Trophoblast cell (in vitro differentiated cells and primary cell): ENCODE measurements around the gene TIMM44.

ENCODE experiments used
- DNase-seq, 2 donors: peaks; one replicate each; pipeline ENCODE4 v3.0.0-alpha.2; 2016
- H2AFZ ChIP-seq: 2 replicates; pipeline ENCODE4 v1.6.1; 2013; ENCODE audit warnings: low read length, moderate library complexity, mild to moderate bottlenecking; ENCODE audit not compliant: insufficient read depth, poor library complexity
- H2AK5ac ChIP-seq: 2 replicates; pipeline ENCODE4 v1.6.1; 2013; ENCODE audit warnings: mild to moderate bottlenecking, low read length
- H2BK120ac ChIP-seq: 2 replicates; pipeline ENCODE4 v1.6.1; 2013; ENCODE audit warnings: low read length, mild to moderate bottlenecking, moderate library complexity; ENCODE audit not compliant: insufficient read depth, poor library complexity
- H2BK12ac ChIP-seq: 2 replicates; pipeline ENCODE4 v1.6.1; 2013; ENCODE audit warnings: mild to moderate bottlenecking, low read length, moderate library complexity
- H2BK5ac ChIP-seq: 2 replicates; pipeline ENCODE4 v1.6.1; 2013; ENCODE audit warnings: low read length, low read depth, moderate library complexity, mild to moderate bottlenecking; ENCODE audit not compliant: poor library complexity
- H3K14ac ChIP-seq: 2 replicates; pipeline ENCODE4 v1.6.1; 2013; ENCODE audit warnings: mild to moderate bottlenecking, low read length
- H3K18ac ChIP-seq: 2 replicates; pipeline ENCODE4 v1.6.1; 2013; ENCODE audit warnings: mild to moderate bottlenecking, low read length
- H3K23ac ChIP-seq: 2 replicates; pipeline ENCODE4 v1.6.1; 2013; ENCODE audit warnings: low read length
- H3K27ac ChIP-seq: 2 replicates; pipeline ENCODE4 v1.5.1; 2013; ENCODE audit warnings: low read depth, mild to moderate bottlenecking, inconsistent platforms, low read length, moderate library complexity
- H3K27me3 ChIP-seq: 2 replicates; pipeline ENCODE4 v1.6.1; 2013; ENCODE audit warnings: inconsistent platforms, mild to moderate bottlenecking, low read length, moderate library complexity; ENCODE audit not compliant: insufficient read depth
- H3K36me3 ChIP-seq, 2 experiments: 1 replicate in 1 of 2; 2 replicates in 1 of 2; pipeline ENCODE4 v1.6.1; 2013; ENCODE audit warnings: low read length in 2 of 2, mild to moderate bottlenecking in 2 of 2, moderate library complexity in 1 of 2; ENCODE audit not compliant: insufficient read depth in 2 of 2, control insufficient read depth in 1 of 2
- H3K4ac ChIP-seq: 2 replicates; pipeline ENCODE4 v1.6.1; 2013; ENCODE audit warnings: low read depth, mild to moderate bottlenecking, low read length, moderate library complexity
- H3K4me1 ChIP-seq, 2 experiments: 1 replicate in 1 of 2; 2 replicates in 1 of 2; pipeline ENCODE4 v1.6.1; 2013; ENCODE audit warnings: low read length in 2 of 2, mild to moderate bottlenecking in 2 of 2, moderate library complexity in 1 of 2; ENCODE audit not compliant: insufficient read depth in 2 of 2, control insufficient read depth in 1 of 2
- H3K4me2 ChIP-seq: 2 replicates; pipeline ENCODE4 v1.6.1; 2013; ENCODE audit warnings: inconsistent platforms, mild to moderate bottlenecking, low read length, moderate library complexity
- H3K4me3 ChIP-seq: 2 replicates; pipeline ENCODE4 v1.5.1; 2013; ENCODE audit warnings: mild to moderate bottlenecking, low read depth, low read length, inconsistent platforms
- H3K79me1 ChIP-seq: one replicate; pipeline ENCODE4 v1.6.1; 2013; ENCODE audit warnings: low read length
- H3K79me2 ChIP-seq: 2 replicates; pipeline ENCODE4 v1.6.1; 2013; ENCODE audit warnings: low read length, mild to moderate bottlenecking; ENCODE audit not compliant: control insufficient read depth, insufficient read depth, poor library complexity
- H3K9ac ChIP-seq: 2 replicates; pipeline ENCODE4 v1.6.1; 2013; ENCODE audit warnings: mild to moderate bottlenecking, low read length
- H3K9me3 ChIP-seq: 2 replicates; pipeline ENCODE4 v1.6.1; 2013; ENCODE audit warnings: low read depth, mild to moderate bottlenecking, control low read depth, inconsistent platforms, low read length; ENCODE audit not compliant: insufficient read depth
- H4K12ac ChIP-seq: 2 replicates; pipeline ENCODE4 v1.6.1; 2013; ENCODE audit warnings: low read depth, mild to moderate bottlenecking, low read length, moderate library complexity
- H4K8ac ChIP-seq: 2 replicates; pipeline ENCODE4 v1.6.1; 2013; ENCODE audit warnings: low read depth, mild to moderate bottlenecking, low read length, moderate library complexity
- H4K91ac ChIP-seq: one replicate; pipeline ENCODE4 v1.6.1; 2013; ENCODE audit warnings: low read depth, mild to moderate bottlenecking, low read length, moderate library complexity
- WGBS: extraction: QIAGEN DNeasy Blood & Tissue Kit; methylation state at CpG from one replicate; pipeline ENCODE4 v1.1.7; 2013; ENCODE audit warnings: missing lambda C conversion rate; ENCODE audit not compliant: insufficient read length, insufficient coverage; ENCODE audit errors: extremely low coverage; 5-methylcytosine and 5-hydroxymethylcytosine counted together

The TIMM44 gene

DNA sequence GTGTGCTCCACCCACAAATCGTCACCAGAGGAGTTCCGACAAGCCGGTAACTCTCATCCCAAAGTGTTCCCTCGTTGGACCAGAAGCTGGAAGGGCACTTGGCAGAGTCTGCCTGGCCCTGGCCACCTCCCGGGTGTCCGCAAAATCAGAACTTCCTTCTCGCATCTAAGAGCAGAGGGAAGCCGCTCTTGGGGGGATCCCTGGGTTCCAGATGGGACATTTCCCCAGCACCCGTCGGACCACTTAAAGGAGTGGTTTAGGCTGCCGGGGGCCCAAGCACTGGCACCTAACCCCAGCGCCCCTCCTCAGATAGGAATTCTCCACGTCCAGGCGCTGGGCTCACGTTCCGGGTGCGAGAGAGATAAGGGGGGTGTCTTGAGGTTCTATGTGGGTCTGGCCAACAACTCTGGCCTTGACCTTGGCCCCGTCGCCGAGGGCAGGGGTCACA is 40.6 kb downstream of the TIMM44 start:
- Histone ChIP-seq H2BK12ac (peak overlapping the region; percentile 20), H3K9ac (peak overlapping the region; percentile 92), H4K8ac (peak overlapping the region; percentile 99), H3K23ac (no peak overlapping the region), H3K79me1 (peaks cover 16% of the 10 kb centered on the region), H3K9me3 (peaks cover 2% of the 10 kb centered on the region), H2AK5ac (peak overlapping the region; percentile 86), H3K27me3 (no peaks in the 10 kb centered on the region), H3K4me1 (peaks cover 13 to 15% of the 10 kb centered on the region in 2 experiments), H3K18ac (peak overlapping the region; percentile 97), H3K14ac (peak overlapping the region; percentile 88), H4K12ac (peak overlapping the region; percentile 99), H3K36me3 (peaks cover 7 to 8% of the 10 kb centered on the region in 2 experiments), H3K4me2 (peak overlapping the region; percentile 97), H3K4me3 (peak overlapping the region; percentile 75), H2BK5ac (peak overlapping the region; percentile 70), H4K91ac (peak overlapping the region; percentile 97), H3K4ac (peak overlapping the region; percentile 95), H2AFZ (peak overlapping the region; percentile 91), H3K79me2 (peaks cover 17% of the 10 kb centered on the region), H2BK120ac (peak overlapping the region; percentile 86), H3K27ac (no peak overlapping the region)
- WGBS: no CpG with 5 or more reads among the region's 20 CpGs
- DNase-seq: peak in 1 of 2 donors; percentile 31

DNA sequence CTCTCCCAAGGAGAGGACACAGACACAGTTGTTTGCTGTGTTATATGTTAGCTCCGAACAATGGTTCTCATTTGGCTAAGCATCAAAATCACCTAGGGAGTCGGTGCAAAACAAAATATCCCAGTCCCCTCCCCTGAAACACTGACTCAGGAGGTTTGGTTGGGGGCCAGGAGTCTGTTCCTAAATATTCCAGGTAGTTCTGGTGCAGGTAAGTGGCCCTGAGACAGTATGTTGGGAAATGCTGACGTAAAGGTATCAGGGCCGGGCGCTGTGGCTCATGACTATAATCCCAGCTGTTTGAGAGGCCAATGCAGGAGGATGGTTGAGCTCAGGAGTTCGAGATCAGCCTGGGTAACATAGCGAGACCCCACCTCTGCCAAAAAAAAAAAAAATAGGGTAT is 42.1 kb downstream of the TIMM44 start:
- H3K9me3 ChIP-seq: peaks cover 2% of the 10 kb centered on the region
- no peak overlapping the region for H2BK120ac ChIP-seq
- no peak overlapping the region for H3K23ac ChIP-seq
- H3K36me3 ChIP-seq: peaks cover 4 to 6% of the 10 kb centered on the region in 2 experiments
- no peak overlapping the region for H3K14ac ChIP-seq
- H3K9ac ChIP-seq: no peak overlapping the region
- no peaks in the 10 kb centered on the region for H3K27me3 ChIP-seq
- H2BK5ac ChIP-seq: no peak overlapping the region
- peaks cover 16% of the 10 kb centered on the region for H3K79me1 ChIP-seq
- H3K27ac ChIP-seq: no peak overlapping the region
- H2AK5ac ChIP-seq: no peak overlapping the region
- H3K18ac ChIP-seq: no peak overlapping the region
- no peak overlapping the region for H4K91ac ChIP-seq
- H3K4ac ChIP-seq: no peak overlapping the region
- H3K4me1 ChIP-seq: peaks cover 13 to 15% of the 10 kb centered on the region in 2 experiments
- no peak overlapping the region for H2BK12ac ChIP-seq
- H3K79me2 ChIP-seq: peaks cover 17% of the 10 kb centered on the region
- no CpG with 5 or more reads among the region's 7 CpGs for WGBS
- no peak overlapping the region for H4K12ac ChIP-seq
- no peak overlapping the region for H3K4me2 ChIP-seq
- no peak overlapping the region for H3K4me3 ChIP-seq
- H2AFZ ChIP-seq: no peak overlapping the region
- H4K8ac ChIP-seq: no peak overlapping the region
- no peak for DNase-seq

DNA sequence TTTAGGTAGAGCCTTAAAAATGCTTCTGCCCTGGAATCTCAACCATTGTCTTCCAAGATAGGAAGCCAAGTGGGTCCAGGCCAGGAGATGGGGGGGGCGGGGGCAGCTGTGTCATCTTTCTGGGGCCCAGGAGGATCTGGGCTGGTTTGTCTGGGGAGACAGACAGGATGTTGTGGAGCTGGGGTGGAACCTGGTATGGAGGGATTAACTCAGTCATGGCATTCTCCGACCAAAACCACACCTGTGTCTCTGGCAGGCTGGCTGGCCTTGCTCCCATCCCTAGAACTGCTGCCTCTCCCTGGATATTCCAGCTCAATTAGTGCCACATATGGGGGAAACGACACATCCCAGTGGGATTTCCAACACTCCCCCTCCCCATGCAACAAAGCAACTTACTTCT is 42.5 kb downstream of the TIMM44 start:
- H2BK5ac ChIP-seq: no peak overlapping the region
- H2BK12ac ChIP-seq: no peak overlapping the region
- H4K12ac ChIP-seq: no peak overlapping the region
- H3K14ac ChIP-seq: no peak overlapping the region
- H3K4me2 ChIP-seq: no peak overlapping the region
- H3K4ac ChIP-seq: no peak overlapping the region
- H3K79me1 ChIP-seq: peaks cover 16% of the 10 kb centered on the region
- H3K4me3 ChIP-seq: no peak overlapping the region
- H3K79me2 ChIP-seq: peaks cover 17% of the 10 kb centered on the region
- no peak overlapping the region for H2BK120ac ChIP-seq
- H3K27ac ChIP-seq: no peak overlapping the region
- H3K9me3 ChIP-seq: peaks cover 2% of the 10 kb centered on the region
- H3K9ac ChIP-seq: no peak overlapping the region
- H3K23ac ChIP-seq: no peak overlapping the region
- no peak overlapping the region for H3K18ac ChIP-seq
- WGBS: no CpG with 5 or more reads among the region's 3 CpGs
- H3K36me3 ChIP-seq: peaks cover 3 to 4% of the 10 kb centered on the region in 2 experiments
- no peaks in the 10 kb centered on the region for H3K27me3 ChIP-seq
- H4K91ac ChIP-seq: no peak overlapping the region
- H3K4me1 ChIP-seq: peaks cover 13 to 15% of the 10 kb centered on the region in 2 experiments
- DNase-seq: no peak
- H4K8ac ChIP-seq: no peak overlapping the region
- H2AFZ ChIP-seq: no peak overlapping the region
- no peak overlapping the region for H2AK5ac ChIP-seq

DNA sequence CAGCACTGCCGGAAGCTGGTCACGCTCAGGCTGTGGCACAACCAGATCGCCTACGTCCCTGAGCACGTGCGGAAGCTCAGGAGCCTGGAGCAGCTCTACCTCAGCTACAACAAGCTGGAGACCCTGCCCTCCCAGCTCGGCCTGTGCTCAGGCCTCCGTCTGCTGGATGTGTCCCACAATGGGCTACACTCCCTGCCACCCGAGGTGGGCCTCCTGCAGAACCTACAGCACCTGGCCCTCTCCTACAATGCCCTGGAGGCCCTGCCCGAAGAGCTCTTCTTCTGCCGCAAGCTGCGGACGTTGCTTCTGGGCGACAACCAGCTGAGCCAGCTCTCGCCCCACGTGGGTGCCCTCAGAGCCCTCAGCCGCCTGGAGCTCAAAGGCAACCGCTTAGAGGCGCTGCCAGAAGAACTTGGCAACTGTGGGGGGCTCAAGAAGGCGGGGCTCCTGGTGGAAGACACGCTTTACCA is 43.0 kb downstream of the TIMM44 start:
- Histone ChIP-seq H3K79me1 (peaks cover 16% of the 10 kb centered on the region), H3K14ac (no peak overlapping the region), H2BK12ac (no peak overlapping the region), H3K27ac (no peak overlapping the region), H3K9me3 (peaks cover 2% of the 10 kb centered on the region), H3K23ac (no peak overlapping the region), H2BK5ac (no peak overlapping the region), H4K12ac (no peak overlapping the region), H2AK5ac (no peak overlapping the region), H3K36me3 (no peaks in the 10 kb centered on the region), H3K27me3 (no peaks in the 10 kb centered on the region), H3K9ac (no peak overlapping the region), H2AFZ (no peak overlapping the region), H3K18ac (no peak overlapping the region), H3K4me1 (peaks cover 15% of the 10 kb centered on the region in 2 experiments), H3K79me2 (peaks cover 17% of the 10 kb centered on the region), H3K4me3 (no peak overlapping the region), H2BK120ac (no peak overlapping the region), H4K8ac (no peak overlapping the region), H3K4ac (no peak overlapping the region), H4K91ac (no peak overlapping the region), H3K4me2 (no peak overlapping the region)
- no peak for DNase-seq
- no CpG with 5 or more reads among the region's 21 CpGs for WGBS
